Activated CD8-positive, alpha-beta memory T cell treated with anti-CD3 and anti-CD28 coated beads for 48 hours (primary cell): Measurements from ENCODE around the gene AKT3.

Source experiments
- DNase-seq, 3 experiments: peaks; one replicate each; pipeline ENCODE4 v3.0.0-alpha.2; 2020; ENCODE audit warnings: low read depth in 2 of 3, low spot score in 2 of 3

Gene AKT3

GRCh38 chr1:243490748-243491686 is 359.0 kb downstream of the AKT3 start:
- no peak for DNase-seq

GRCh38 chr1:243489681-243490546 is 360.1 kb downstream of the AKT3 start:
- DNase-seq, result no peak

- DNase-seq, result no peak
Observed at GRCh38 chr1:243489158-243489527, 360.9 kb downstream of the AKT3 start.

GRCh38 chr1:243488459-243489157 is 361.4 kb downstream of the AKT3 start:
- DNase-seq, result no peak

- no peak for DNase-seq
Observed at GRCh38 chr1:243487649-243488227, 362.3 kb downstream of the AKT3 start.

GRCh38 chr1:243487036-243487648 is 362.9 kb downstream of the AKT3 start:
- no peak for DNase-seq

- no peak for DNase-seq
Observed at GRCh38 chr1:243483952-243484351, 366.1 kb downstream of the AKT3 start.

- DNase-seq, result no peak
Observed at GRCh38 chr1:243483071-243483771, 366.8 kb downstream of the AKT3 start.

GRCh38 chr1:243482141-243483022 is 367.7 kb downstream of the AKT3 start:
- DNase-seq, result no peak

GRCh38 chr1:243481101-243481500 is 368.9 kb downstream of the AKT3 start:
- no peak for DNase-seq

- no peak for DNase-seq
Observed at GRCh38 chr1:243477731-243478290, 372.2 kb downstream of the AKT3 start.

GRCh38 chr1:243475966-243476365 is 374.1 kb downstream of the AKT3 start:
- no peak for DNase-seq

GRCh38 chr1:243474906-243475305 is 375.1 kb downstream of the AKT3 start:
- DNase-seq, result no peak

GRCh38 chr1:243474136-243474881 is 375.7 kb downstream of the AKT3 start:
- DNase-seq, result no peak

- DNase-seq, result no peak
Observed at GRCh38 chr1:243473227-243474135, 376.6 kb downstream of the AKT3 start.

GRCh38 chr1:243471754-243472745 is 378.0 kb downstream of the AKT3 start:
- no peak for DNase-seq
